GM18502 (cell line): ENCODE measurements around the gene HAPSTR1.
A peak's percentile ranks its signal among the peaks of the same experiment; 100 is the strongest.
"Not testable (repeated sequence)": the region's sequence is repeated elsewhere in the genome, so short reads cannot be mapped to it uniquely, and the experiment has no call there.

Experiments used
- ATAC-seq: cut with Tn5 transposase; IDR thresholded peaks from one replicate; pipeline ENCODE4 v1.9.1; 2021; ENCODE audit warnings: mild to moderate bottlenecking; ENCODE audit not compliant: unreplicated experiment, poor library complexity

HAPSTR1 gene, protein sequence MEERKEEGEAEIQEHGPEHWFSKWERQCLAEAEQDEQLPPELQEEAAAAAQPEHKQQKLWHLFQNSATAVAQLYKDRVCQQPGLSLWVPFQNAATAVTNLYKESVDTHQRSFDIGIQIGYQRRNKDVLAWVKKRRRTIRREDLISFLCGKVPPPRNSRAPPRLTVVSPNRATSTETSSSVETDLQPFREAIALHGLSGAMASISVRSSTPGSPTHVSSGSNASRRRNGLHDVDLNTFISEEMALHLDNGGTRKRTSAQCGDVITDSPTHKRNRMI

DNA sequence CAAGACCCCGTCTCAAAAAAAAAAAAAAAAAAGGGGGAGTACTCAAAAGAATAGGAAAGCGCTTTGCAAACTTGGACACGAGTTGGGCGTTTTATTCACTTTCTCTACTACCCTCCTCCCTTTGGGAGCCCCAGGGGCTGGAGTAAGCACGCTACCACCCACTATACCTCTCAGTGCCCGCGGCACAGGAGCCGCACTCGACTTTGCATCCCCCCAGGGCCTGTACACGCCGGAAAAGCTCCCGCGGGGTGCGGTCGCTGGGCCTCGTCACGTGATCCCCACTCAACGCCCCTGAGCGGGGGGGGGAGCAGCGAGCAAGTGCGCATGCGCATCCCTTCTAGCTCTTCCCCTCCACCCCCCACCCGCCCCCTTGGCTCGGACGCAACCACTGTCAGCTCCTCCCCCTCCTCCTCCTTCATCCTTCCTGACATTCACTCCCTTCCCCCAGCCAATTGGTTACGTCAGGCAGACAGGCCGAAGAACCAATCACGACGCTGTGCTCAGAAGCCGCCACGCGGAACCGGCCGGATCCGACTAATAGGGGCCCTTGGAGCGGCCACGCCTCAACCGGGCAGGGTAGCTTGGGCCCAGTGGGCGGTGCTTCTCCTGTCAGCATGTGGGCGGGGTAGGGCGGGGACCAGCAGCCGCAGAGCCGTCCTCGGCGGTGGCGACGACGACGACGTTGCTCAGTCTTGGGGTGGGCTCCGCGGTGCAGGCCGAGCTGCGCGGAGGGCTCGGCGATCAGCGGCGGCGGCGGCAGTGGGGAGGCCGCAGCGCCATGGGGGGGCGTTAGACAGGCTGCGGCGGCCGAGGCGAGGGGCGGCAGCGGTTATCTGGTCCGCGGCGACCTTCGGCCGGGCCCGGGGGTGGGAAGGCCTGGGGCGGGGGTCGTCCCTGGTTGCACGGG is at the start of gene HAPSTR1:
Gene HAPSTR1 (plus strand): TSS at position 685 of the 907 bp plus-strand sequence. CDS start 401 bp downstream, outside the sequence.
- ATAC-seq = peak; percentile 91

DNA sequence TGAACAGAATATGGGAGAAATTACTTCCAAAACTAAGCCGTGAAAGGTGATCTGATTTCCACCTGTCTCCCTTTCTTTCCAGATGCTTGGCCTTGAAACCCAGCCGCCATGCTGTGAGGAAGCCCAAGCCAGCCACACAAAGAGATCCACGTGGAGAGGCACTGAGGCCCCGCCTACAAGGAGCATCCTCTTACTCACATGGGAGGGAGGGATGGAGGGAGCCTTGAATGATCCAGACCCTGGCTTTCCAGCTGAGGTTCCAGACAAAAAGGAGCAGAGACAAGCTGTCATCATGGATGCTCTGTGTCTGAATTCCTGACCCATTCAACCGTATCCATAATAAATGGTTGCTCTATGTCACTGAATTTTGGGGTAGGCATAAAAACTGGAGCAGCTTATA is 48.9 kb upstream of the HAPSTR1 start:
- ATAC-seq = no peak

DNA sequence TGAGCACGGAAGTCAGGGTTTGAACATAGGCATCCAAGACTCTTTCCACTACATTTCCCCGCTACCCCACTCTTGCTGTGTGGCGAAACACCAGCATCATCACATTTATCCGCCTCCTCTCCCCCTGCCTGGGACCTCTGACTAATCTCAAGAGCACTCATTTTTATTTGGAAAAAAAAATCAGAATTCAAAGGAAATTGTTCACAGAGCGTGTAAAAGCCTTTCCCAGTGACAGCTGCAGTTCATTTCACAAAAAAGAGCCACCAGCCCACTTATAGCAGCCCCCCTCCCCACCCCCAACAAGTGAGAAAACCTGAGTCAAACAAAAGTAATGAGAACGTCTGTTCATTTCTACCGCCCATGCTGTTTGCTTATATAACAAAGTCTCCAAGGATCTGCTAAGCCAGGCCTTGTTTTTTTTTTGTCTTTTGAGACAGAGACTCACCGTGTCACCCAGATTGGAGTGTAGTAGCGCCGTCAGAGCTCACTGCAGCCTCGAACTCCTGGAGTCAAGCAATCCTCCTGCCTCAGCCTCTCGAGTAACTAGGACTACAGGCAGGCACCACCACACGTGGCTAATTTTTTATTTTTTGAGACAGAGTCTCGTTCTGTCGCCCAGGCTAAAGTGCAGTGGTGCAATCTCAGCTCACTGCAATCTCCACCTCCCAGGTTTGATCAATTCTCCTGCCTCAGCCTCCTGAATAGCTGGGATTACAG is 48.3 kb upstream of the HAPSTR1 start:
- ATAC-seq = no peak

DNA sequence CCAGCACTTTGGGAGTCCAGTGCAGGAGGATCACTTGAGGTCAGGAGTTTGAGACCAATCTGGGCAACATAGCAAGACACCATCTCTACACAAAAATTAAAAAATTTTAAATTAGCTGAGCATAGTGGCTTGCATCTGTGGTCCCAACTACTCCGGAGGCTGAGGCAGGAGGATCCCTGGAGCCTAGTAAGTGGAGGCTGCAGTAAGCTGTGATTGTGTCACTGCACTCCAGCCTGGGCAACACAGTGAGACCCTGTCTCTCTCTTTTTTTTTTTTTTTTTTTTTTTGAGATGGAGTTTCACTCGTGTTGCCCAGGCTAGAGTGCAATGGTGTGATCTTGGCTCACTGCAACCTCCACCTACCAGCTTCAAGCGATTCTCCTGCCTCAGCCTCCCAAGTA is 45.9 kb upstream of the HAPSTR1 start:
- ATAC-seq = not testable (repeated sequence)

DNA sequence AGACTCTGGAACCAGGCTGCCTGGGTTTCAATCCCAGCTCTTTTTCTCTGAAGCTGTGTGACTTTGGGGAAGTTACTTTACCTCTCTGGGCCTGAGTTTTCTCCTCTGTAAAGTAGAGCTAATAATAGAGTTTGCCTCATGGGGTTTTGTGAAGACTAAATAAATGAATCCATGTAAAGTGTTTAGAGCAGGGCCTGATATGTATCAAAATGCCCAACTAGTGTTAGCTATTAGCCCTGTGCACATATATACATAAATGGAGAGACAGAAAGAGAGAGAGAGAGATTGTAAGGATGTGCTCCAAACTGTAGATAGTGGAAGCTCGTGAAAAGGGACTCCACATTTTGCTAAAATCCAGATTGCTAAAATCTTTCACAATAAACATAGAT is 44.8 kb upstream of the HAPSTR1 start:
- no peak for ATAC-seq

DNA sequence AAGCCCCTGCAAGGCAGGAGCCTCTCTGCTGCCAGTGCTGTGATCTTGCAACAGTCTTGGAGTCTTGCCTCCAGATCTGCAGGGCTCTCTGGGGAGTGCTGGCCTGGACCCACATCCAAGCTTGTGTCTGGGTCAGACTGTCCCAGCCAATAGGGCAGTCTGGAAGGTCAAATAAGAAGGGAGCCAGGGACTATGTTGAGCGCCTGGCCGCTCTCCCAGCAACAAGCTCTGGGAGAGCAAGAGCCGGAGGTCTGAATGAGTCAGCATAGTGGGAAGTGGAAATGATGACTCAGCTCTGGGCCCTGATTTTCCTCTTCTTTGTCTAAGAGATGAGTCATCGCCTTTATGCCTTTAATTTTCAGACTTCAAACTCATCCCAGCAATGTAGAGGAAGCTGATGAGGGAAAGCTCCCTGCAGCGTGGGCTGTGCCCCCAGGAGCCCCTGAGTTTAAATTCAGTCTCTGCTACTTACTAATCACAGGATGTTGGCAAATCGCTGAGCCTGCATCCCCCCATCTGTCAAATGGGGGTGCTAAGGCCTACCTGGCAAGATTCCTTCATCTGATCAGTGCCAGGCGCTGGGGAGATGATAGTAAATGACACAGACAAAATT is 43.6 kb upstream of the HAPSTR1 start:
- peak; percentile 85 for ATAC-seq

DNA sequence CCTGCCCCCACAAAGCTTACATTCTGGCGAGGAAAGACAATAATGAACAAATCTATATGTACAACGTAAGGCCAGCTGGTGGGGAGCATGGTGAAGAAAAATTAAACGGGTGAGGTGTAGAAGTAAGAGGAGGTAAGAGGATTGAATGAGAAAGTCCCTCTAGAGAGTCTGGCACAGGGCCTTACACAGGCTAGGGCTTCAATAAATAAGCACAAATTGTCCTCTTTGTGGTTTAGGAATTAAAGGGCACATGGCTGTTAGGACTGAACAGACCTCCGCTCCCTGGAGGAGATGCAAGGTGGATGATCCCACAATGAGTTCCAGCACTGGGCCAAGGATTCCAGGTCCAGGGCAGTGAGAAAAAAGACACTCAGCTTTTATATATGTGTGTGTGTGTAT is 43.1 kb upstream of the HAPSTR1 start:
- peak; percentile 8 for ATAC-seq

DNA sequence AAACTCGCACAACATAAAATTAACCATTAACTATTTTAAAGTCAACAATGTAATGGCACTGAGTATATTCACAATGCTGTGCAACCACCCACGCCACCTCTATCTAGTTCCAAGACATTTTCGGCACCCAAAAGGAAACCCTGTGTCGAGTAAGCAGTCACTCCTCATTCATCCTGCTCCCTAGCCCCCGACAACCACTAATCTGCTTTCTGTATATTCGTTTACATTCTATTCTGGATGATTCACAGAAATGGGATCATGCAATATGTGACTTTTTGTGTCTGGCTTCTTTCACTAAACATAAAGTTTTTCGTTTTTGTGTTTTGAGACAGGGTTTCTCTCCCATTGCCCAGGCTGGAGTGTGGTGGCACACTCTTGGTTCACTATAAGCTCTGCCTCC is 42.2 kb upstream of the HAPSTR1 start:
- ATAC-seq = no peak

DNA sequence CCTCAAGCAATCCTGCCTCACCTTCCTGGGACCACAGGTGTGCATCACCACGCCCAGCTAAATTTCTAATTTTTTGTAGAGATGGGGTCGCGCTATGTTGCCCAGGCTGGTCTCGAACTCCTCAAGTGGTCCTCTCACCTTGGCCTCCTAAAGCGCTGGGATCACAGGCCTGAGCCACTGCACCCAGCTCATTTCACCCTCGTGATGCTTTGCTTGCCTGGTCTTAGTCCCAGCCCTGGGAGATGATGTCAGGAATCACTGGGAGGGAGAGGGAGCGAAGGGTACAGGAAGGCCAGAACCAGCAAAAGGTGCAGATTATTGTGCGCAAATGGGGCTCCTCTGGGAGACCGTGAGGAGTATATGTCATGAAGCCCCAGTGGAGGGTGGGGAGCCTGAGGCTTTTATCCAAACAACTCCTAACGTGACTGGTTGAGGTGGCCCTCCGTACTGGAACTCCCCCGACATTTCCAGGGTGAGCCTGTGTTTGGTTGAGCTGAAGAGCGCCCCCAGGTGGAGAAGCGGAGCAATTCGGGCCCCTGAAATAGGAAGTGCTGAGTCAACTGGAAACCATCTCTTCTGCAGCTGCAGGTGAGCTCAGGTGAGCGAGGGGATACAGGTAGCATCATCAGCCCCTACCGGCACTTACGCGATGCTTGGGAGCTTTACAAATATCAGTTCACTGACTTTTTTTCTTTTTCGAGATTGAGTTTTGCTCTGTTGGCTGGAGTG is 41.2 kb upstream of the HAPSTR1 start:
- no peak for ATAC-seq

DNA sequence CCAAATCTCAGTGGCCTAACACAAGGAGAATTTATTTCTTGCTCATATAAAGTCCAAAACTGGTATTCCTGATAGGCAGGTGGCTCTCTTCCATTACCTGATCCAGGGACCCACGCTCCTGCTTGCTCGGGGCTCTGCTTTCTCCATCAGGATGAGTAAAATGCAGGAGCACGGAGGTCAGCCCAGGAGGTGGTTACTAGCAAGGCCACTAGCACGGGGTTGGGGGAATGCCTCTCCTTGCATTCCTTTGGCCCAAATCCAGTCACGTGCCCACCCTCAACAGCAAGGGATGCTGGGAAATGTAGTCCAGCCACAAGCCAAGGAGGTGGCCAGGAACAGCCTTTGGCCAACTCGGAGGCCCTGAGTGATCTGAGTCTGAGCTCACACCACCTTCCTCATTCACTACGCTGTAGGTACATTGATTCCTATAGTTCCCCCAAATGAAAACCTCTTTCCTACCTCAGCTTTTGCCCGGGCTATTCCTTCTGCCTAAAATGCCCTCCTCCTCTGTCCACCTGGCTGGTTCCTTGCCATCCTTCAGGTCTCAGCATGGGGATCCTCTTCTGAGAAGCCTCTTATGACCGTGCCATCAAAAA is 38.3 kb upstream of the HAPSTR1 start:
- ATAC-seq = no peak

DNA sequence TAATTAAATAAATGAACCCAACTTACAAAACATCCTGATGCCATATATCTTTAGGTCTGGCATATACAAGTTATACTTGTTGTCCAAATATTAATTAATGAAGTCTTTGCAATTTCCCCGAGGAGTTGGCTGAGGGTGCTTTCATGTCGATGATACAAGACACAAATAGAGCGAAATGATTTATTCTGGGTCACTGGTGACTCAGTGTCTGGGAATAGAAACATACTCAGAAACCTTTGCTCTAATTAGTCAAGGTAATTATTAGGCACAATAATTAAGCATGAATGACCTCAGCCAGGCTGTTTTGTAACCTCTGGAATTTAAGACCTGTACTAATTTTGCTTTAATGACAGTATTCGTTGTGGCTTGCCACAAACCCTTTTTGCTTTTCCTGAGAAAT is 37.0 kb upstream of the HAPSTR1 start:
- ATAC-seq = no peak

DNA sequence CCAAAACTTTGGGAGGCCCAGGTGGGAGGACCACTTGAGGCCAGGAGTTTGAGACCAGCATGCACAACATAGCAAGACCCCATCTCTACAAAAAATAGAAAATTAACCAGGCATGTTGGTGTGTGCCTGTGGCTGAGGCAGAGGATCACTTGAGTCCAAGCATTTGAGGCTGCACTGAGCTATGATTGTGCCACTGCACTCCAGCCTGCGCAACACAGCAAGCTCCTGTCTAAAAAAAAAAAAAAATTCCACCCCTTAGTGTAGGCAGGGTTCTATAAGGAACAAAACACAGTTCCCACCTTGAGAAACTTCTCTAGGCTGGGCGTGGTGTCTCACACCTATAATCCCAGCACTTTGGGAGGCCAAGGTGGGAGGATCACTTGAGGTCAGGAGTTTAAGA is 36.3 kb upstream of the HAPSTR1 start:
- no peak for ATAC-seq

DNA sequence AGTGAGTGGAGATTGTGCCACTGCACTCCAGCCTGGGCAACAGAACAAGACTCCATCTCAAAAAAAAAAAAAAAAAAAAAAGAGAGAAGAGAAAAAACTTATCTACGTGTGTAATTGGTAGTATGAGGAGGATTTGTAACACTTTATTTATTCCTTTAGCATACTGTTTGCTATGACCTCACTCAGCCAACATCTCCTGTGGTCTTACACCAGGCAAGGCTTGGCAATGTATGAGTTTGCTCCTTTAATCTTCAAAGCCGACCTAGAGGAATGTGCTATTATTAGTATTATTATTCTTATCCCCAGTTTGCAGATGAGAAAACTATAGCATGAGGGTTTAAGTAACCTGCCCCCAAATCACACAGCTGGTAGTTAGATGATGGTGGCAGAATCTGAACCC is 35.8 kb upstream of the HAPSTR1 start:
- no peak for ATAC-seq

DNA sequence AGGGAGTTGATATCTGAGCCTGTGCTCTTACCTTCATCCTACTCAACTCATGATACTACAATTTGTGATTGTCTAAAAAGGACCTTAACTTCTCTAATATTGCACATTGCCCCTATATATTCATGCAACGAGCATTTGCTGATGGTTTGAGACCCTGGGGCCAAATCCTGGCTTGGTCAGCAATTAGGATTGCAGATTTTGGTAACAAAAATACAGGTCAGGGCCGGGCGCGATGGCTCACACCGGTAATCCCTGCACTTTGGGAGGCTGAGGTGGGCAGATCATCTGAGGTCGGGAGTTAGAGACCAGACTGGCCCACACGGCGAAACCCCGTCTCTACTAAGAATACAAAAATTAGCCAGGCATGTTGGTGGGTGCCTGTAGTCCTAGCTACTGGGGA is 35.4 kb upstream of the HAPSTR1 start:
- ATAC-seq = no peak

DNA sequence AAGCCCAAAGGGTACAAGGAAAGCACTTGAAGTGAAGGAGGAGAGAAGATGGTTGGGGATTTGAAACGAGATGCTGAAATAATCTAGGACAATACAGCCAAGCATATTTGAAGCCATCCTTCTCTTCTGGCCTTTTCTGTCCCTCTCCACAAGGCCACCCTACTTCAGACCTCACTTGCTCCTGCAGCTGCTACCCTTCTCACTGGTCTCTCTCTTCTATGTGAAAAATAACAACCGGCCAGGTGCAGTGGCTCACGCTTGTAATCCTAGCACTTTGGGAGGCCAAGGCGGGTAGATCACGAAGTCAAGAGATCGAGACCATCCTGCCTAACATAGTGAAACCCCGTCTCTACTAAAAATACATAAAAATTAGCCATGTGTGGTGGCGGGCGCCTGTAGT is 33.2 kb upstream of the HAPSTR1 start:
- ATAC-seq = no peak

DNA sequence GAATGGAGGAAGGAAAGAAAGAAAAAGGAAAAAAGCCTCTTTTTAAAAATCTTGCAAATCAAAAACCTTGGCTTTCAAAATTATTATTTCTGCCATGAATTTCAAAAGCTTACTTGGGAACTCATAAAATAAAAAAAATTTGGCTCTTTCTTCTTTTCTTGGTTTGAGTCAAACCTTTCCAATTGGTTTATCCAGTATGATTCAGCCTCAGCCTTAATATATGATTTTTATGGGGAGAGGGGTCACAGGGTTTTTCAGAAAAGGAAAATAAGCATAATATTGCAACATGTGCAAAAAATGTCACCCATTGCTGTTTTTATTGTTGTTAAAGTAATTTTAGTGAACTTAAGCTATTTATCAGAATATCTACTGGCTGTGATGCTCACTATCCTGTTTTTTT is 31.2 kb upstream of the HAPSTR1 start:
- no peak for ATAC-seq

DNA sequence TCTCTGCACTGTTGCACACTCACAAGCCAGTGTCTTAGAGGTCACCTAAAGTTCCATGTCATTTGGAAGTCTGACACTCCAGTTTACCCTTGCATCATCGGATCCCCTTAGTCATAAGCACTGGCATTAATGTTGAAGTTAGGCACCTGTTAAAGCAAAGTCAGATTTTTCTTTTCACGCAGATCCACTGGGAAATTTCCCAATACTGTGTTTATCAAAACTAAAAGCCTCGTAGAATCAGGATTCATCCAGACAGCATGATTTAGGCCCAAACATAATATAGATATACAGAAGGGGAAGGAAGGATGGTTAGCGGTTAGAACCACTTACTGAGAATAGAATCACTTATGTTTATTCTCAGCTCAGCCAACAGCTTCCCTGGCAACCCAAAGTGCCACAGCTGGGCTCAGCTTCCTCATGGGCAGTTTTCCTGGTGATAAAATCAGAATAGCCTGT is 30.1 kb upstream of the HAPSTR1 start:
- ATAC-seq = no peak

DNA sequence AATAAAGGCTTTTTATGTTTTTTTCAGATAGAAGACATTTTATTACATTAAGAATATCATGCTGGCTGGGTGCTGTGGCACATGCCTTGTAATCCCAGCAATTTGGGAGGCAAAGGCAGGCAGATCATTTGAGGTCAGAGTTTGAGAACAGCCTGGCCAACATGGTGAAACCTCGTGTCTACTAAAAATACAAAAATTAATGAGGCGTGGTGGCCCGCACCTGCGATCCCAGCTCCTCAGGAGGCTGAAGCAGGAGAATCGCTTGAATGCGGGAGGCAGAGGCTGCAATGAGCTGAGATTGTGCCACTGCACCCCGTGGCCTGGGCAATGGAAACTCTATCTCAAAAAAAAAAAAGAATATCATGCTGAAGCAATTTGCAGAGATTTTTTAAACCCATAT is 29.1 kb upstream of the HAPSTR1 start:
- no peak for ATAC-seq

DNA sequence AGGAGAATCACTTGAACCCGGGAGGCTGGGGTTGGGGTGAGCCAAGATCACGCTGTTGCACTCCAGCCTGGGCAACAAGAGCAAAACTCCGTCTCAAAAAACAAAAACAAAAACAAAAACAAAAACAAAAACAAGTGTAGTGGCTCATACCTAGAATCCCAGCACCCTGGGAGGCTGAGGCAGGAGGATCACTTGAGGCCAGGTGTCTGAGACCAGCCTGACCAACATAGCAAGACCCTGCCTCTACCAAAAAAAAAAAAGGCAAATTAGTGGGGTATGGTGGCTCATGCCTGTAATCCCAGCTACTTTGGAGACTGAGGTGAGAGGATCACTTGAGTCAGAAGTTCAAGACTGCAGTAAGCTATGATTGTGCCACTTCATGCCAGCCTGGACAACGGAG is 26.4 kb upstream of the HAPSTR1 start:
- no peak for ATAC-seq

DNA sequence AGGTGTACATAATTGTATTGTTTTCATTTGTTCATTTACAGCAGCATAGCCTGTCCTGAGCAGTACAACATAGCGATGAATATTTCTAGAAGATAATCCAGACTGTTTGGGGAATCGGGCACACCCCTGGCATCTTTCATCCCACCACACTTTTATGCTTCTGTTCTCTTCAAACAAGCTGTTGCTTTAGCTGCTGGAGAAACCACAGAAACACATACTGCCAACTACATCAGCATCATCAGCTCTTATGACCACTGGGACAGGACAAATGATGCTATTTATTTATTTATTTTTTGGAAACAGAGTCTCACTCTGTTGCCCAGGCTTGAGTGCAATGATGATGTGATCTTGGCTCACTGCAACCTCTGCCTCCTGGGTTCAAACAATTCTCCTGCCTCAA is 22.6 kb upstream of the HAPSTR1 start:
- ATAC-seq = no peak
